ENCODE data around the gene NSG2.
"Not testable (repeated sequence)": the region's sequence is repeated elsewhere in the genome, so short reads cannot be mapped to it uniquely, and the experiment has no call there.

The NSG2 gene

GRCh38 chr5:174045470-174046025, at the start of gene NSG2:
TSS of gene NSG2 (plus strand) at chr5:174045706. CDS start at chr5:174046756, 1,050 bp downstream.
- DNase-seq, result peak; percentile 9

GRCh38 chr5:173997331-173997730, 48.2 kb upstream of the NSG2 start:
- no peak for DNase-seq

GRCh38 chr5:173998531-173998930, 47.0 kb upstream of the NSG2 start:
- no peak for DNase-seq

GRCh38 chr5:174000076-174000475, 45.4 kb upstream of the NSG2 start:
- DNase-seq, result no peak

GRCh38 chr5:174003795-174004194, 41.7 kb upstream of the NSG2 start:
- DNase-seq, result no peak

- DNase-seq, result no peak
These were observed 36.6 kb upstream of the NSG2 start for GRCh38 chr5:174008922-174009321.

- DNase-seq, result no peak
These were observed 35.1 kb upstream of the NSG2 start for GRCh38 chr5:174010365-174010764.

GRCh38 chr5:174011441-174011840, 34.1 kb upstream of the NSG2 start:
- no peak for DNase-seq

- DNase-seq, result not testable (repeated sequence)
These were observed 25.2 kb upstream of the NSG2 start for GRCh38 chr5:174020069-174020927.

GRCh38 chr5:174020928-174021304, 24.6 kb upstream of the NSG2 start:
- DNase-seq, result no peak

GRCh38 chr5:174022384-174023095, 23.0 kb upstream of the NSG2 start:
- DNase-seq, result no peak

- no peak for DNase-seq
These were observed 15.2 kb upstream of the NSG2 start for GRCh38 chr5:174030286-174030685.

GRCh38 chr5:174044466-174045254, 846 bp upstream of the NSG2 start:
- no peak for DNase-seq

- DNase-seq, result no peak
These were observed 1.1 kb downstream of the NSG2 start for GRCh38 chr5:174046558-174046957.

- no peak for DNase-seq
These were observed 2.1 kb downstream of the NSG2 start for GRCh38 chr5:174047472-174048099.

GRCh38 chr5:174052636-174053035, 7.1 kb downstream of the NSG2 start:
- no peak for DNase-seq

GRCh38 chr5:174053905-174054304, 8.4 kb downstream of the NSG2 start:
- DNase-seq, result no peak

GRCh38 chr5:174056064-174056847, 10.8 kb downstream of the NSG2 start:
- DNase-seq, result no peak

GRCh38 chr5:174057206-174057605, 11.7 kb downstream of the NSG2 start:
- no peak for DNase-seq

- DNase-seq, result no peak
These were observed 13.1 kb downstream of the NSG2 start for GRCh38 chr5:174058433-174059122.

GRCh38 chr5:174059247-174059646, 13.7 kb downstream of the NSG2 start:
- DNase-seq, result no peak
